Ammon's horn (tissue), 1 donor: Measurements from ENCODE around the gene TPMT.
A peak's percentile ranks its signal among the peaks of the same experiment; 100 is the strongest.
"Not testable (repeated sequence)": the region's sequence is repeated elsewhere in the genome, so short reads cannot be mapped to it uniquely, and the experiment has no call there.

Source experiments
- DNase-seq: peaks from one replicate; pipeline ENCODE4 v3.0.0-alpha.2; 2016; ENCODE audit warnings: low spot score

Gene TPMT

DNA sequence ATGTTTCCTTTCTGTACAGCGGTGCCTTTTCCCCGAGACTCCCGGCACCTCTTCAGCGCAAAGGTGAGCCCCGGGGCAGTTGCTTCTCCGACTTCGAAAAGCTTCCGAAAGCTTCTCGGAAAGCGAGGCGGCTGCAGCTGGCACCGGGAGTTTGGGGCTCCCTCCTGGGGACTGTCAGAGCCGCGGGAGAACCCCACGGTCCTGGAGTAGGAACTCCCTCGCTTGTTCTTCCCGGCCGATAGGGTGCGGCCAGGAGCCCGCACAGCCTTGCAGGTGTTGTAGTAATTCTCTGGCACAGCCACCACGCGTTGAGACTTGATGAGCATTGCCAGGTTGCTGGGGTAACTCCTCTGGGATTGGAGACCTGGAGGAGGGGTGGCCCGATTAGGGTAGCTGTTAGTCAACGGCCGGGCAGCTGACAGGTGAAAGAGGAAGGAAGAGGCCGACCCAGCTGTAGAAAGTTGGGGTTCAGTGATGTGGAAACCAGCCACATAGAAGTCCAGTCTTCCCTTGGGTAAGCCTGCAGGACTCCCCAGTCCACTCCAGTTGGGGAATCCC, 1.1 kb upstream of the TPMT start:
- peak; percentile 59 for DNase-seq

DNA sequence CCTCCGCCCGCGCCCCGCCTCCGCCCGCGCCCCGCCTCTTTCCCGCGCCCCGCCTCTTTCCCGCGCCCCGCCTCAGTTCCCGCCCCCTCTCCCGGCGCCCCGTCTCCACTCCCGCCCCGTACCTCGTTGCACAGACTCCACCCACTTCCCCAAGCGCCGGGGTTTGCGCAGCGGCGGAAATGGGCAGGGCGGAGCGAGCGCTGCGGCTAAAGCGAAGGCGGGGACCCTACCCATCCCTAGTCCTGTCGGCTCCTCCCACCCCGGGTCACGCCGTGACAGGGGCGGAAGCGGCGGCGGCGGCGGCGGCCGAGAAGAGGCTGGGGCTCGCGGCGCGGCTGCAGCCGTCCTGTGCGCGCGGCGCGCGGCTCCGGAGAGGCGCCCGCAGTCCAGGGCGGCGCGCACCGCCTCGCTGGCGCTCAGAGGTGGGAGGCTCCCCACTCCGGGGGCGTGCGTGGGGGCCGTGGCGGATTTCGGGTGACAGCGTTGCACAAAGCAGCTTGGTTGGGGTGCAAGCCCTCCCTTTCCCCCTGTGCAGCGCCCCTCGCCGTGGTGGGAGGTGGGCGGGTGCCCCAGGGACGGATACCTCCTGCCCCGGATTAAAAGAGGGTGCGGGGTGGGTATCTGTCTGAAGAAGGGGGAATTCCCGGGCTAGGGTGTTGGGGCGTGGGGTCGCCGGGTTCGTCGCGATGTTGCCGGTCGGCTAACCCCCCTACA, 430 bp upstream of the TPMT start, which contains the start of gene KDM1B:
Gene KDM1B (plus strand): TSS at position 273 of the 714 bp plus-strand sequence. CDS start 4,474 bp downstream, outside the sequence.
- peak; percentile 99 for DNase-seq

DNA sequence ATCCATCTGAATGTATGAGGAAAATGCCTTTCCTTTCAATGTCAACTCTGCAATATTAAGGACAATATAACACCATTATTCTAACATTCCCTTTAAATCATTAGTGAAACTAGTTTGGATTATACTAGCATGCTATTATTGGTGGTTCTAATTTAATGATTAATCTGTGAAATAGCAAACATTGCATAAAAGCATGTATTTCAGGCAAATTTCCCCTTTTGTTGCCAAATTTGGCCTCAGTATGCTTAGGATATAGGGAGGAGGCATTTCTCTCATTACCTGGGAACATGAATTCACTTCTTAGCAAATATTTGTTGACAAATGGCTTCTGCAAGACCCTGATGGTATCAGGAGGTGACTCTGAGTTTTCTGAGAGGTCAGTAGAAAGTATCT, 1.6 kb downstream of the TPMT start:
- DNase-seq = no peak

DNA sequence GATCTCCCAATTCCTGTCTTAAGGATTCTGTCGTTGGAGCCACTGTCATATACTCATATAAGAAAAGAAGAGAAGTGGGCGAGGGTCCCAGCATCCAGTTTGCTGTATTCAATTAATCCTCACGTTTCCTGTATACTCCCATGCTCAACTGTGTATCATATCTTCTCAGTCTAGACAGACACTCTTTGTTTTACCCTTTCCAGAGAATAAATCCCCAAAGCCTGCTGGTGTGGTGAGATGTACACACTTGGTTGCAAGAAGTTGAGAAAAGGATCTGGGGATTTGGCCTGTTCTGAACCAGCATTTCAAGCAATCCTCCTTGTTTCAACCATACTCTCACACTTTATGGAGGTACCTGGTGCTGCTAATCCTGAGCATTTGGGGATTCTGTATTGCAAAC, 3.1 kb downstream of the TPMT start:
- no peak for DNase-seq

DNA sequence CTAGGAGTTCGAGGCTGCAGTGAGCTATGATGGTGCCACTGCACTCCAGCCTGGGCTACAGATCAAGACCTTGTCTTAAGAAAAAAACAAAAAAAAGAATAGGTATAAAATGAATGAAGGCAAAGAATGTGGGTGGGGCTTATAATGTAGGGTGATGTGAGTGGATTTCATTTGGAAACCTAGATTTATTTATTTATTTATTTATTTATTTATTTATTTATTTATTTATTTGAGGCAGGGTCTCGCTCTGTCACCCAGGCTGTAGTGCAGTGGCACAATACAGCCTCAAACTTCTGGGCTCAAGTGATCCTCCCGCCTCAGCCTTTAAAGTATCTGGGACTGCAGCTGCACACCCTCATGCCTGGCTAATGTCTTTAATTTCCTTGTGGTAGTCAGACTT, 3.5 kb downstream of the TPMT start:
- not testable (repeated sequence) for DNase-seq

DNA sequence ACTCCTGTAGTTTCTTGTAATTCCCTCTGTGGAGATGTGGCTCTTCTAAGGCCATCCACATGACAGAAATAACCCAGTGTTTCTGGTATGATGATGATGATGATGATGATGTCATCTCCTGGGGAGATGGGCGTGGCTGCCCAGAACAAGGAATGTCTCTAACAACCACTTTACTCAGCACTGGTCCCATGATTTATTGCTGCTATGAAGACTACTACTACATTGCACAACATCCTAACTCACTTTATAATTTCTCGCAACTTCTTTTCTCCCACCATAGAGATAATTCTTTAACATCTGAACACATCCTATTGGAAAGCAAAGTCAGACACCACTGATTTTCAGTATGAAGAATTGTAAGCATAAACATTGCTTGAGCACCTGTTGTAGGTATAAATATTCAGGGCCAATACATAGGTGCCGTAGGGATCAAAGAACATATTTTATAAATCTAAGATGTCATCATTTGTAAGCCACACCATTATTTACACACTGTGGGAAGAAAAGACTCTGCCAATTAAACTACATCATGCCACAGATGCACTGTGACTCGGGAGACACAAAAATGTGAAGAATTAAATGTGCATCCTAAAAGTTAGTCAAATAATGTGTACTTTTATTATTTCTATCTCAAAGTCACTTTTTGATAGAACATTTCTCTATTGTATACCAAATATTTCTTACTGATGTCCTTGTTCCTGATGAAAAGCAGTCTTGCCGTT, 6.4 kb downstream of the TPMT start:
- no peak for DNase-seq

DNA sequence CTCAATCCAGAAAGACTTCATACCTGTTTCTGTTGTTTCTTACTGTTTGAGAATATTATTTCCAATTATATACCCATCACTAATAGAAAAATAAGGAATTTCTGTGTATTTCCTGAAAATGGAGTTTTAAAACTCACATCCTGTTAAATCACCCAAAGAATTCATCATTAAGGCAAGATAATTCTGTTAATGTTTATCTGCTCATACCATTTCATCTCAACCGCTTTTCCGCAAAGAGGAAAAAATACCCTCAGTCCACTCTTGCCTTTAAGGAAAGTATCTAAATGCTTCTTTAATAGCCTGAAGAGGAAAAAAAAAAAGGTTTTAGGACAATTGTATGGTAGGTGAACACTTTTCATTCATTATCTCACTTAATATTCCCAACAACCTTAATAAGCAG, 7.3 kb downstream of the TPMT start:
- no peak for DNase-seq

DNA sequence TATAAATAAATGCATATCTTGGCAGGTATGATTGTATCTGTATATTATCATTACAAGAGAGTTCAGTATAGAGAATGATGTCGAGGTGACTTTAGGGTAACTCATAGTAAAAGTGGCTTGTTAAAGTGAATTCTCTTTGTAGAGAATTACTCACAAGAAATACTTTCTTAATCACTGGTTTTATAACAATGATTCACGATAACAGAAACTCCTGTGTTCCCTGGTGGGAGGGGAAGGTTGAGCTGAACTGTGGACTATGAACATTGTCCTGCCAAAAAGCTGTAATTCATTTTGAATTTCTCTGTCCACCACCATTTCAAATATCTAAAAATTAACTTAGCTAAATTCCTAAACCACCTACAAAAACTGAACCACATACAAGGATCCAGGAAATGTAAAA, 7.7 kb downstream of the TPMT start:
- DNase-seq = no peak

DNA sequence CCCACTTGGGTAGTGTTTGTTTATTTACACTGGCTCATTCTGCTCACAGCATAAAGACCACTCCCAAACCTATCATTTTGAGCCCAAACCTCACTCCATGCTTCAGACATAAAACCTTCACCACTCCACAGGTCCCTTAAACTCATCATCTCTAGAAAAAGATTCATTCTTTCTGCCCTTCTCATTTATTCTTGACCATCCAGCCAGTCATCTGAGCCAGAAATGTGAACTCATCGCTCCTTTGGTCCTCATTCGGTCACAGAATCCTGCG, 12.4 kb downstream of the TPMT start:
- no peak for DNase-seq

DNA sequence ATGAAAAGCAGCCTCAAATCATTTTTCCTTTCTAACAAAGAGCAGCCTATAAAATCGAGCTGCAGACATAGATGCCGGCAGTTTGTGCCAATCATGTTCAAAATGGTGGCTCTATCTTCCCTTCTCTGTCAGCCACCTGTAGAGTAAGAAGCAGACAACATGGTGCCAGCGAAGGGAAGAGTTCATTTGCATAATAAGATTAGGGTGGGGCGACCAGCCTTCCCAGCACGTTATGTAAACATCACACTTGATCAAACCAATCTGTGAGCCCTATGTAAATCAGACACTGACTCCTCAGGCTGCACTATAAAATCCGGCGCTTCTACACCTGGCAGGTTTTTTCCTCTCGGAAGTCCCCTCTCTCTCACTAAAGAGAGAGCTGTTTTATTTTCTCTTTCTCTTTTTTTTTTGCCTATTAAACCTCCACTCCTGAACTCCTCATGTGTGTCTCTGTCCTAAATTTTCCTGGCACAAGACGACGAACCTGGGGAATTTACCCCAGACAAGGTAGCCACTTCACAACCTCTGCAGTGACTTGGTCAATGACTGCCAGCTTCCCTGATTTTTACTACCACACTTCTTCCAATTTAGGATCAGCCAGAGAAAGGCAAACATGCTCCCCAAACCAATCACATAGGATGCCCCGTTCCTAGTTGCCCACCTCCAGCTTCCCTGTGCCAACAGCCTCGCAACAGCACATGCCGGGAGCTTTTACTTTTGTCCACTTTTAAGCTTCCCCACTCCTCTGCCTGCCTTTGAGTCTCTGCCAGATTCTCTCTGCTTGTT, 12.9 kb downstream of the TPMT start:
- DNase-seq = no peak

DNA sequence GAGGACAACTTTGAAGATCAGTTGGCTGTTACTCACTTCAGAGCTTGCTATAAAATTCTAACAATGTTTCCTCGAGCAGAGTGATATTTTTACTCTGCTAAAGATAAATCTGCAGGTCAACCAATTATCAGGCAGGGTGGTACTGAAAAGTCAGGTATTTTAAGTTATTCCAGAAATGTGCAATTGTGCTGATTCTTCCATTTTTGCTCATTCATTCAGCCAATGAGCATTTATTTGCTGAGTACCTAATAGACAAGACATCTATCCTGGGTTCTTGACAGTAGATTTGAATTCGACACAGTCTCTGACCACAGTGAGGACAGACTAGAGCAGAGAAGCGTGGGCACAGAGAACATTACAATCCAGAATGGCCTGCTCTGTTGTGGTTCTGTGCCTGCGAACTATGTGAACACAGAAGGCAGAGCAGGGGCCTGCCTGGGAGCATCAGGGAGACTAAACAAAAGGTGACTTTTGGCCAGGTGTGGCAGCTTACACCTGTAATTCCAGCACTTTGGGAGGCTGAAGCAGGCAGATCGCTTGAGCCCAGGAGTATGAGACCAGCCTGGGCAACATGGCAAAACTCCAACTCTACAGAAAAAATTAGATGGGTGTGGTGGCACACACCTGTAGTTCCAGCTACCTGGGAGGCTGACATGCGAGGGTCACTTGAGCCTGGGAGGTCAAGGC, 14.8 kb downstream of the TPMT start:
- DNase-seq = no peak

DNA sequence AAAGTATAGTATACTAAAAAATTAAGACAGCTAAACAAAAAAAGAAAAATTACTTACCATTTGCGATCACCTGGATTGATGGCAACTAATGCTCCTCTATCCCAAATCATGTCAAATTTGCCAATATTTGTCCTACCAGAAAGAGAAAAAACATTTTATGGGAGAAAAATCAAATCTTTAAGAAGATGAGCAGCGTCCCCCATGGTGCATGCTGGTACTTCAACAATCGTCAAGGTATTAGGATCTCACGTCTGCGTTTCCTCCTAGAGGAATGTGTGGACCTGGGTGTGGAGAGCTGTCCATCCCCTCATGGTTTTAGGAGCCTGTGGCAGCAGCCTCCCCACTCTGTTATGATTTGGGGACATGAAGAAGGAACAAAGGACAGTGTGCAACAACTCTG, 16.0 kb downstream of the TPMT start:
- no peak for DNase-seq

DNA sequence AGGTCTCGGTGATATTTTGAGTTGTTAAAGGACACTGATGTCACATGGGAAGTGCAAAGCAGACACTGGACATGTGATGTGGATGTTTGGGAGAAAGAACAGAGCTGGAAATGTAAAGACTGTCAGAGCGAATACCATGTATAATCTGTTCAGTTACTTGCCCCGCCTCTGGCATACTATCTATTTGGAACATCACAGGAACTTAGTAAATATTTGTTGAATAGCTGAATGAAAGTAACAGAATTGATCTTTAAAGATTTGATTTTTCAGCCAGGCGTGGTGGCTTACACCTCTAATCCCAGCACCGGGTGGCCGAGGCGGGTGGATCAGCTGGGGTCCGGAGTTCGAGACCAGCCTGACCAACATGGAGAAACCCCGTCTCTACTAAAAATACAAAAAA, 18.6 kb downstream of the TPMT start:
- no peak for DNase-seq

DNA sequence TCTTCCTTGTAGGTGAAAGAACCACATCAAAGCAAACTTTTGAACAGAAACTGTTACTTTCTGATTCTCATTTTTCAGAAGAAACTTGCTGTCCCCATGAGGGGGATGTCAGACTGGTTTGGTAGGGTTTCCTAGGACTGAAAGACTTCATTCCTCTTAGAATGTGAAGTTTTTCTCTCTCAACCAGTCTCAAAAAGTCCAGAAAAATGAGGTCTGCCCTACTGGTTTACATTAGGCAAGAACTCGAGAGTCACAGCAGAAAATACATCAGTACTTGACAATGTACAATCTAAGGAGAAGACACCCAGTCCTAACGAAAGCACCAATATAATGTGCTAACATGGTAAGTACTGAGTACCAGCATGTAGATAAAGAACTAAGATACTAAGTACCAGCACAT, 19.7 kb downstream of the TPMT start:
- no peak for DNase-seq

DNA sequence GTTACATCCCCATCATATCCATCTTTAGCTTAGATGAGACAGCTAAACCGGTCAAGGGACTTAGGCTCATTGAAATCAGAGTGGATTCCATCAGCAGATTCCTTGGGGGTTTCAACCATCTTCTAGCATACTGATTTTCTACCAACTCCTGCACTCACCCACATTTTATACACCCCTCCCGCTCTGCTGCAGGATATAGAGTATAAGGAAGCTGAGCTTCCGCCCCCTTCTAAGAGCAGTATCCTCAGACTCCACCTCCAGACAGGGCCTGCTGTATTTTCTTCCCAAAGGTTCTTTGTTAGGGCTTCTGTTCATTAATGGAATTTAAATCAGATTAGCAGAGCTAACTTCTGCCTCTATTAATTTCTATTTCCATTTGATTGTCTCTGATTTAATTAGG, 22.5 kb downstream of the TPMT start:
- DNase-seq = no peak

DNA sequence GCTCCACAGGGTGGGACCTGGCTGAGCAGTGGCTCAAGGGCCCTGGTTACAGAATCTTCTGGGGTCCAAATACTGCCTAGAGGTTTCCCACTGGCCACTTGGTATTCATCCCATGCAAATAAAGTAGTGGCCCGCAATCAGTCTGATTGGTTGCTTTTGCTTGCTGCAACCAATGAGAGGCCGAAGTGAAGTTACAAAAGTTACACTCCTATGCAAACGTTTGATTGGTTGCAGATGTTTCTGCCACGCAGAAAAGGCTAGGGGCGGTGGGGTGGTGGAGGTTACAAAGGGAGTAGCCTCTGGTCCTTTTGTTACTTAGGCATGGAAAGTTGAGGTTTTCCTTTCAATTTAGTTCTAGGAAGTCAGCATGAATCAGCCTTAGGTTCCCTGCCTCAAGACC, 28.8 kb downstream of the TPMT start:
- DNase-seq = no peak

DNA sequence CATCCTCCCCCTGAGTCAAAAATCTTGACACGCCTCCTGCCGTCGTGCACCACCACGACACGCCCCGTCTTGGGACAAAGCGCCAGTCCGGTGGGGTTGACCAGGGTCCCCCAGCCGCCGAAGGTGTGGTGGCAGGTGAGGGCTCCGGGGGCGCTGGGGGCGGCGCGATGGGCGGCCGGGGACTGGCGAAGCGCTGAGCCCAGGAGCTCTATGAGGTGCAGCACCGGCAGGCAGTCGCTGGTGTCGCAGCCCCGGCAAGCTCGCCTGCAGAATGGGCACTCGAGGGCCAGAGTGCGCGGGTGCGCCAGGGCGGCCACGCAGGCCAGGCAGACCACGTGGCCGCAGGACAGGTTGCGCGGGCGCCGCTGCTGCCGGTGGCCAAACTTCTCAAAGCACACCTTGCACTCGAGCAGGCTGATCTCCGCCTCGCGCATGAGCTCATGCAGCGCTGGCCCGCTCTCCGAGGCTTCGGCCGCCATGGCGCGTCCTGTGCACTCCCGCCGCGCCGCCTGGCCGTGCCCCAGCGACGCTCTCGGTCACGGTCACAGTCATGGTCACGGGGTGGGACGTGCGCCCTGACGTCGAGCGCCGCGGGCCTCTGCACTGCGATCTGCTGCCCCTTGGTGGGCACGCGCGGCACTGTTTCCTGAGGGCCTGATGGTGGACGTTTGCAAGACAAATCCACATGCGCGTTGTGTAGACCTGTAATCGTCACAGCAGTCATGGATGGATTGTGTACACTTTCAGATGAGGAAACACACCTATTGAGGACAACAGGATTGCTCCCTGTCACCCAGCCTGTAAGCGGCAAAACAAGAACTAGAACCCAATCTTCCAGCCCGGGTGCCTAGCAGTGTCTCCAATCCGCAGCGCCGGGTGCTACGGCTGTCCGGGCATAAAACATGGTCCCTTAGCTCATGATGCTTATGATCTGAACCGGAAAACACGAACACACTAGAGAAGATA, 32.5 kb downstream of the TPMT start, which contains the start of gene NHLRC1:
Gene NHLRC1 (minus strand): TSS at position 550 of the 966 bp plus-strand sequence. CDS start 71 bp downstream, at position 479.
- peak; percentile 93 for DNase-seq

DNA sequence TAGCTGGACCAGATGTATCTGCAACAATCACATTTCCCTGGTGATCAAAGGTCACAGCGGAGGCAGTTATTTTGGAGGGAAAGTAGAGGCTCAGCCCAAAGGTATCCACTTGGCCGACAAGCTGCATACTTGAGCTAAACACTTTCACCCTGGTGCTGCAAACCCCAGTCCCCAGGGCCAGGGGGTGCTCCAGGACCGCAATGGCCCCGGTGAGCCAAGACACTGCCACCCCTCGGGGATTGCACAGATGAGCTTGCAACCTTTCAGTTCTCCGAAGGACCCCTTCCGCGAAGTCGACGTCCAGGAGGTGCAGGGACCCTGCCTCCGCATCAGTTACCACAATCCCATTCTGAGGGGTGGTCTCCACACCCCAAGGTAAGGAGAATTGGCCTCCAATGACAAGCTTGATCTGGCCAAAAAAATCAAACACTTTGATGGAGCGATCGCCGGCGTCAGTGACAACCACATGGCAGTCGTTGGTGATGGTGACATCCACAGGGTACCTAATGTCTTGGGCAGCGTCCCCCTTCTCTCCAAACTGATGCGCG, 33.2 kb downstream of the TPMT start:
- no peak for DNase-seq

DNA sequence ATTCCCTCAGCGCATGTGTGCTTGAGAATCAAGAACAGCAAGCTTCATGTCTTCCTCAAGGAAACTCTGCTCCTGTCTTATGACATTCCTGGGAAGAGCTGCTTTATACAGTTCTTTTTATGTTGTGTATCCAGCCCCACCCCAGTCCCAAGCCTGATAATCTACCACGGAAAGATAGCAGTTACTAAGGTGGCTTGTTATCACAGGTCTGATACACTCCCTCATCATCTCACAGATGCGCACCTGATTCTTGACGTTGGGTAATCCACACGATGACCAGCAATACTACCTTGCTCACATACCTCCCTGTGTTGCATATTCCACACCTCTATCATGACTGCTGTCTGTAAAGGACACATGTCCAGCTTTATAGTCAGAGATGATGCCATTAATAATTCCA, 35.6 kb downstream of the TPMT start:
- no peak for DNase-seq

DNA sequence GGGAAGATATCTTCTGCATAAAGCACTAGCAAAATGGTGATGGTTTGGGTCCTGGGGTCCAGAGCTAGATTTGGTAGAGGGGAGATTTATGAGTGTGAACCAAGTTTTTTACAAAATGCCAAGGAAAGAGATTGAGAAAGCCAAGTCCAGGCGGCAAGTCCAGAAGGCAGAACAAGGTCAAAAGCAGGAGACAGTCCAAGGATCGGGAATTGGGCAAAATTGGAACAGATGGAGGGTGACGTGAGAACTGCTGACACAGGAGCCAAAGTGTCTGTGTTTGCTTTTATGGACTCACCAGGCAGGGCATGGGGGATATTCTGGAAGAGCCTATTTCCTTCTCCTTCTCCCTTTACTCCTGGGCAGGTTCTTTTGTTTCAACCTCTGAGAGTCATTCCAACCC, 36.5 kb downstream of the TPMT start:
- DNase-seq = no peak

DNA sequence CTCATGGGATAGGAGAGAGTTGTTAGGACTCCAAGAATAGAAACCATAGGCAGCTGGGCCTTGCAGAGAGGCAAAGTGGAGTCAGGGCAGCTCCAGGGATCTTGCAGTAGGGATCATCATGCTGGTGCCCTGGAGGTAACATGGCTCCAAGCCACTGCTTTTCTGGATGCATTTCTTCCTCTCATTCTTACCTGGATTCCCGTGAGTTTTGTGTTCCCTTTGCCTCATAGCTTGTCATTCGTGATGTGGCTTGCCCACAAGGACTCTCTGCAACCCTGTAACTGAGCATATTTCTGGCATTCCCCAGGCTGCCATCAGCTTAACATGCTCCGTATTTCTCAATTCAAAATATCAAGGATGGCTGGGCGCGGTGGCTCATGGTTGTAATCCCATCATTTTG, 37.7 kb downstream of the TPMT start:
- no peak for DNase-seq
